GM12801 (cell line): ENCODE data around the gene CCDC54.

ENCODE experiments used
- CTCF ChIP-seq: IDR thresholded peaks from one replicate; pipeline ENCODE4 v1.5.1; 2011; ENCODE audit warnings: control low read depth; ENCODE audit not compliant: insufficient read length; ENCODE audit errors: extremely low read depth

Gene CCDC54

GRCh38 chr3:107356706-107357105 is 20.5 kb upstream of the CCDC54 start:
- TF ChIP-seq CTCF: no peak

GRCh38 chr3:107361633-107362032 is 15.6 kb upstream of the CCDC54 start:
- no peak for TF ChIP-seq CTCF

GRCh38 chr3:107365051-107365450 is 12.2 kb upstream of the CCDC54 start:
- TF ChIP-seq CTCF: no peak

DNA sequence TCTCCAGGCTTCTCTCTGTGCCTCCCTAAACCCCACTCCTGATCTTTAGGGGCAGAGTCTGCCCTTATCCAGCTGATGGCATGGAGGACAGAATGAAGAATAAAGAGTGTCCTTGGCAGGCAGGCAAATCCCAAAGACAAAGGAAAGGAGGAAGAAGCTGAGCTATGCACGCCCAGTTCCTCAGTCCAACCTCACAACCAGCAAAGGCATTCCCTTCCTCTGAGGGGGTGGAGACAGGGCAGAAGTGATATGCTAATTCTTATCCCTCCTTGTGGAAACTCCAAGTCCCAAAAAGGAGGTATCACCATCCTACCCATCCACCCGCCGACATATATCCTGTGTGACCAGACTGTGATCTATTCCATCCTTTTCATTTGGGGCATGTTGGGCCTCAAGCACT is 10.5 kb upstream of the CCDC54 start:
- TF ChIP-seq CTCF: no peak

- no peak for TF ChIP-seq CTCF
Measured at GRCh38 chr3:107367353-107367752, 9.9 kb upstream of the CCDC54 start.

DNA sequence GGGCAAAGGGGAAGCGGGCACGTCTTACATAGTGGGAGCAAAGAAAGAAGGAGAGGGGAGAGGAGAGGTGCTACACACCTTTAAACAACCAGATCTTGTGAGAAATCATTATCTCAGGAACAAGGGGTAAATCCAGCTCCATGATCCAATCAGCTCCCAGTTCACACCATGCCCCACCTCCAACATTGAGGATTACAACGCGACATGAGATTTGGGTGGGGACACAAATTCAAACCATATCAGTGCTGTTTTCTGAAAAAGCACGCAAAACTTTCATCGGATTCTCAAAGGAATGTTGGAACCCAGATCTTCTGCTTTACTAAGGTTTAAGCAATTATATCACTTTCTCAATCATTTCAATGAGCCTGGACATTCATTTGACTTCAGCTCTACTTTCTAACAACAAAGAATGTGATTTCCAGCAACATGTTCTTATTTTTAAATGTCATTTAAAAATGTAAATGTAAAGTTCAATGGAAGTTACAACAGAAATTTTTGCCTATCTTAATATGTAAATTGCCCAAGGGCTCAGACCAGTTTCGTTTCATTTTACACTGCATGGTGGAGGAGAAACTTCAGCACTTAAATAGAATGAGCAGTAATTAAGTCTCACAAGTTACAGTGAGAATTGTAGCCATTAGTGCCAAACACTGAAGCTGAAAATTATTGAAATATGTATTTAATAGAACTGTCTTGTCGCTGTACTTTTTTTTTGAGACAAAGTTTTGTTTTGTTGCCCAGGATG is 8.4 kb upstream of the CCDC54 start:
- TF ChIP-seq CTCF: no peak

- TF ChIP-seq CTCF: no peak
Measured at GRCh38 chr3:107369791-107370190, 7.4 kb upstream of the CCDC54 start.
